Astrocyte of the spinal cord (primary cell): Measurements from ENCODE around the gene INPP4A.

ENCODE experiments used
- DNase-seq: peaks from one replicate; pipeline ENCODE4 v3.0.0; 2011; ENCODE audit warnings: low read depth, low spot score
- H3K4me3 ChIP-seq: 2 replicates; pipeline ENCODE4 v1.5.1; 2011; ENCODE audit warnings: low read depth, mild to moderate bottlenecking, low read length, moderate library complexity
- CTCF ChIP-seq: IDR thresholded peaks from 2 replicates; pipeline ENCODE4 v1.5.1; 2012; ENCODE audit warnings: low read depth, mild to moderate bottlenecking, low read length, inconsistent platforms
- in situ Hi-C: cut with HindIII; loops from 2 replicates; pipeline ENCODE4 v1.10.0; 2017; ENCODE audit warnings: low sequenced_read_pairs

Gene INPP4A

GRCh38 chr2:98516571-98516970, 71.9 kb downstream of the INPP4A start:
- in situ Hi-C loops, result no loop called here
- H3K4me3 ChIP-seq, result no peak overlapping the region
- no peak for TF ChIP-seq CTCF
- DNase-seq, result no peak

DNA sequence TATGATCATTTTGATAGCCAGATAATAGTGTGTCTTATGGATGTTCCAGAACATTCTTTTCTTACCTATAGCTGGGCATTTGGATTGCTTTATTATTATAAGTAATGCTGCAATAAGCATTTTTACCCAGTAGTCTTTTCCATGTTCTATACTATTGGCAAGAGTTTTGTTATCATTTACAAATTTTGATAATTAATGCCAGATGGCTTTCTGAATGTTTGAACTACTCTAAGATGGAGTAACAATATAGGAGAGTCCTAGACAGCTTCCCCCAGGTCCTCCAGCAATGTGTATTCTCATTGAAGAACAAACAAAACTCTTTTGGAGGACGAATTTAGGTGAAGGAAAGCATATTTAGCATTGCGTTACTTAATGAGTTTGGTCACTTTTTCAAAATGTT, 73.0 kb downstream of the INPP4A start:
- no peak for TF ChIP-seq CTCF
- DNase-seq, result no peak
- no peak overlapping the region for H3K4me3 ChIP-seq
- in situ Hi-C loops, result no loop called here

DNA sequence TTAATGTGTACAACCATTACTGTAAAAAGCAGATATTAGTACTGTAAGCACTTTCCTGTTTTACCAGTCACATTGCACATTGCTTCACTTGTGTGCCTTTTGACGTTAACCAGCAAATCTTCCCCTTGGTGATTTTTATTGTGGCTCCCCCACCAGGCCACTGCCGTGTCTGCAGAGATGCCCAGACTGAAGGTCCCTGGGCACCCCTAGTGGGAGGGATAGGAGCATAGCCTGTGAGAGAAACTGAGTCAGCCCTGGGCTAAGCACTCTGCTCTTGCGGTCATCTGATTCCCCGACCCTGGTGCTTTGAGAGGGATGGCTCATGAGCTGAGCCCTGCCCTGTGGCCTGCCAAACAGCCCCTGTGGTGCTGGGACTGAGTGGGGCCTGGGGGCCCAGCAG, 73.4 kb downstream of the INPP4A start:
- H3K4me3 ChIP-seq, result no peak overlapping the region
- peak; percentile 34 for TF ChIP-seq CTCF
- in situ Hi-C loops, result no loop called here
- DNase-seq, result no peak

GRCh38 chr2:98519156-98519555, 74.5 kb downstream of the INPP4A start:
- H3K4me3 ChIP-seq, result no peak overlapping the region
- in situ Hi-C loops, result no loop called here
- peak; percentile 29 for DNase-seq
- TF ChIP-seq CTCF, result no peak

DNA sequence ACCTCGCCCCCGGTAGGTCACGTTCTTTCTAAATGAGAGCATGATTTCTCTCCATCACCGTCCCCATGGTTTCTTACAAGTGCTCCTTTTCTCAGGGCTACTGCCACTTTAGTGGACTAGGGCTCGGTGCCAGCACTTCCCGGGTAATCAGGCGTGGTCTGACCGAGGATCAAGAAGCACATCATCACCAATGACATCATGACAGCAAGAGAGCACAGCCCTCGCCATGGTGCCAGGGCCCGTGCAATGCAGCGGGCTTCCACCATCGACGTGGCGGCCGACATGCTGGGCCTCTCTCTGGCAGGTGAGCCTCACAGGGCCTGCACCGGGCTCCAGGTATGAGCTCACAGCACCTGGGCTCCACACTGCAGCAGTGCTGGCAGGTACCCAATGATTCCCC, 75.2 kb downstream of the INPP4A start:
- no peak overlapping the region for H3K4me3 ChIP-seq
- no peak for DNase-seq
- no peak for TF ChIP-seq CTCF
- in situ Hi-C loops, result no loop called here

DNA sequence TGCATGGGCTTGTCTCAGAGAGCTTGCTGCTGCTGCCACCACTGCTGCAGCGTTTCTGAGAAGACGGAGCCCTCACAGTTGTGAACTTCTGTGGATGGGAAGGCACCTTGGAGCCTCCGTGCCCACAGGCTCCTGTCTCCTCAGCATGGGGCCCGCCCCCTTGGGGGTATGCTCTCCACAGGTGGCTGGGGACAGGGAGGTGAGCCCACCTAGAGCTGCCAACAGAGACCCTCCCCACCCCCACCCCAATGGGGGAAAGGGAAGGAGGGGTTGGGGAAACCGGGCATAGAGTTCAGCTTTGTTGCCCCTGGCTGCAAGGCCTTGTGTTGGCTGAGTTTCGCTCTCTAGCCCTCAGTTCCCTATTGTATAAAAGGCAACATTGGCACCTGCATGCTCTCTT, 76.1 kb downstream of the INPP4A start:
- in situ Hi-C loops, result no loop called here

More for the DNA sequence above, 76.1 kb downstream of the INPP4A start:
- TF ChIP-seq CTCF, result no peak
- H3K4me3 ChIP-seq, result no peak overlapping the region
- DNase-seq, result no peak
